RKO (cell line): ENCODE data around the gene RHOJ.
A peak's percentile ranks its signal among the peaks of the same experiment; 100 is the strongest.
"Not testable (repeated sequence)": the region's sequence is repeated elsewhere in the genome, so short reads cannot be mapped to it uniquely, and the experiment has no call there.

Experiments
- DNase-seq: peaks from one replicate; pipeline ENCODE4 v3.0.0-alpha.2; 2016; ENCODE audit warnings: low spot score

The RHOJ gene

DNA sequence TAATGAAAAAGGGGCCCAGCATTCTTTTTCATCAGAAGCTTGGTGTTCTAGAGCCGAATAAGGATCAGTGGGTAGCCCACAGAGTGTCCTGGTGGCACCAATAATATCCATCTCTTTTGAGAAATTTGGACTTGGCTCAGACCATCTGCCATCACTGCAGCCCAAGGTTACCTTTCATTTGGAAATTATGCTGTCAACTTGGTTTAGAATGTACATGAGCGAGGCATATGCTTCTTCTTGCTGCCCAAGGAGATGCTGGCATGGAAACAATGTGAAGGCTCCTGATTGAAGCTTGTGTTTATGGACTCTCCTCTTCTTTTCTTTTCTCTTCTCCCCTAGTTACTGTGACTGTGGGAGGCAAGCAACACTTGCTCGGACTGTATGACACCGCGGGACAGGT, 64.5 kb downstream of the RHOJ start:
- DNase-seq = no peak

DNA sequence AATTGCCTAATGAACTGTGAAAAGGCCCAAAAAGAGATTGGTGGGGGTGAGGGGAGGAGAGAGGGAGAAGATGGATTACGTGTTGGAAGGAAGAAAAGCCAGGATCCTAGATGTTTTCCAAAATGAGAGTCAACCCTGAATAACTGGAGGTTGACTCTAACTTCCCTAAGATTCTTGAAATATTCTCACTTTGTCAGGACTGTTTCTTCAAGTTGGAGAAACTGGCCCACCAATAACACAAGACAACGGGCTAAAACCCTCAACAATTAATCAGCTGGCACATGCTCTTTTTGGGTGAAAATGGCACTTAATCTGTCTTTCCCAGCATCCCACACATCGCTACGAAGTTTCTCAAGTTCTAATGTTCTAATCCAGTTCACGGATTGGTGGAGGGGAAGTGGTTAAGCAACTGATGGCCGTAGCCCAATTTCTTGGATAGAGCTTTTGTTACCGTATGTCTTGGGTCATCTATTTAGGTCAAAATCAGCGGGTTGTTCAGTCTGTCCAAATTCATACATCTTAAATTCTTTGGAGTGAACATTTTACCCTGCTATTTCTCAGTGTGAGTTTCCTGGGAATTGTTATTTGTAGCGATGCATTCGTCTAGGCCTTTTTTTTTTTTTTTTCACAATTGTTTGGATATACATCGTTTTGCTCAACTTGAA, 65.5 kb downstream of the RHOJ start:
- DNase-seq = no peak

DNA sequence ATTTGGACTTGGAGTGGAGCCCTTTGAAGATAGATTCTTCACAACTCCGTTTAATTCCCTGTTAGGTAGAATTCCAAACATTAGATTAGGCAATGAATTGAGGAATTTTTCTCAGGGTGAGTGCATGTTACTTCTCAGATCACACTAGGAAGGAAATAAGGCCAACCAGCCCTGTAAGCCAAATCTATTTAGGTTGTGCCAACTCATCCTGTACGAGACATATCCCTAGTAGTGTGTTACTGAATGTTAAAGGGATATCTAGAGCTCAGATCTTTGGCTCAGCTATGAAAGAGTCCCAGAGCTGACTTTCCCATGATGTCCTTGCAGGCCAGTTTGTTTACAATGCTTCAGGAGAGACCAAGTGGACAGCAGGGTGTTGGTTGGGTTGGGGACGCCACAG, 68.9 kb downstream of the RHOJ start:
- no peak for DNase-seq

DNA sequence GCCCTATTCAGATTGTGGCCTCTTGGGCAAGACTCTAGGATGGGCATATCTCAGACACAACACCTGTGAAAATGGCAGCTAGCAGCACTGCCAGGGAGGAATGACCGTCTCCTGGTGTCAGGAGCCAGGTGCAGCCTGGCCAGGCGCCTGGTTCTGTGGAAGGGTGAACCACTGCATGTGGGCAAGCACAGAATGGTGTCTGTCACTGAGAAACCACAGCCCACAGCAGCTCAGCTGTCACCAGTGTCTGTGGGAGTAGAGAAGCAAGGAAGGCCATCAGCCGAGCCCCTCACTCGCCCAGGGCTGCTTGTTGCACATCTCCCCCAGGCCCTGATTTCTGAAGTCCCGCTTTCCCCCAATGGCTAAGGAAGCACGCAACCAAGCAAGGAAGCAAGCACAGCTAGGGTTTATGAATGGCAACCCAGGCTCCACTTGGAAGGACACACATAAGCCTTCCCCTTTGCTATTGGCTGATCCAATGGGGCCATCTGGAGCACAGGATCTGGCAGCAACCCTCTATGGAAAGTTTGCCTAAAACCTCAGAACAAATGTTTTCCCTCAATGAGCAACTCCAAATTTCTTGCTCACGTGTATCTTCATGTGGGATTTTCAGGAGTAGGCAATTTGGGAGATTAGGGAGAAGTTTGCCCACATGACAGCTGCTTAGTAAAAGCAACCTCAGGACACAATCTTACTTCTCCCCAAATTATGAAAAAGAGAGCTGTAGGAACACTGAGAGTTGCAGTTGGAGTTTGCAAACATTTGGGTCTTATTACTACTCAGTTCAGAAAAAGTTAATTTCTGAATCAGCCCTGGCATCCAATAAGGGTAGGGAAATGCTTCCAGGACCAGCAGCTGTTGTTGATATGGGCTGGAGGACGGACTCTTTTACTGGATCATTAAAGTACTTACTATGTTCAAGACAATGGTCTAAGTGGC, 69.7 kb downstream of the RHOJ start:
- DNase-seq = no peak

DNA sequence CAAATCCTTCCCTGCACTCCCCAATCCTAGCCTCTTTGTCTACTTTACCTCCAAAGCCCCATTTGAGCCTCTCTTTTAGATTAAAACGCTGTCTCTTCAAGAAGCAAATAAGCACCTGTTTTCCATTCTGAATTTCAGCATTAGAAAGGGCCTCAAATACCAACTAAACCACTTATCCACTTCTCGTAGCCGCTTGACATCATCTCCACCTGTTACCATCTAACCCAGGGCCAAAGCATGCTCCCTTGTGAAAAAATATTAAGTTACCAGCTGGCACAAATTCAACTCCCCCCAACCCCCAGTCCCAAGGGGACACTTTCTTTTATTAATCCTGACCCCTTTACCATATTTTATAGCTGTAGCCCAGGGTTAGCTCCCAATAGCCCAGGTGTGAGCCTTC, 71.4 kb downstream of the RHOJ start:
- no peak for DNase-seq

DNA sequence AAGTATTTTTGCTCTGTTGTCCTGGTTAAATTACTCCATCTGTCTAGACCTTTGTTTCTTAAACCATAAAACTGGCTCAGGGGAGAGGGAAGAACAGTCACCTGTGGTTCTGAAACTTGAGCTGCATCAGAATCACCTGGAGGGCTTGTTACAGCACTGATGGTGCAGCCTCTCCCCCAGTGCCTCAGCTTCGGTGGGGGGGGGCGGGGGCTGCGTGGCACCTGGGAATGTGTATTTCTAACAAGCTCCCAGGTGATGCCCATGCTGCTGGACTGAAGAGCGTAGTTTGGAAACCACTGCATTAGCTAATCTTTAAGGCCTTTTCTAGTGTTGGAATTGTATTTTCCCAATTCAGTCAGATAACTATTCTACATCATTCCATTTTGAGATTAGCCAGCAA, 71.8 kb downstream of the RHOJ start:
- no peak for DNase-seq

DNA sequence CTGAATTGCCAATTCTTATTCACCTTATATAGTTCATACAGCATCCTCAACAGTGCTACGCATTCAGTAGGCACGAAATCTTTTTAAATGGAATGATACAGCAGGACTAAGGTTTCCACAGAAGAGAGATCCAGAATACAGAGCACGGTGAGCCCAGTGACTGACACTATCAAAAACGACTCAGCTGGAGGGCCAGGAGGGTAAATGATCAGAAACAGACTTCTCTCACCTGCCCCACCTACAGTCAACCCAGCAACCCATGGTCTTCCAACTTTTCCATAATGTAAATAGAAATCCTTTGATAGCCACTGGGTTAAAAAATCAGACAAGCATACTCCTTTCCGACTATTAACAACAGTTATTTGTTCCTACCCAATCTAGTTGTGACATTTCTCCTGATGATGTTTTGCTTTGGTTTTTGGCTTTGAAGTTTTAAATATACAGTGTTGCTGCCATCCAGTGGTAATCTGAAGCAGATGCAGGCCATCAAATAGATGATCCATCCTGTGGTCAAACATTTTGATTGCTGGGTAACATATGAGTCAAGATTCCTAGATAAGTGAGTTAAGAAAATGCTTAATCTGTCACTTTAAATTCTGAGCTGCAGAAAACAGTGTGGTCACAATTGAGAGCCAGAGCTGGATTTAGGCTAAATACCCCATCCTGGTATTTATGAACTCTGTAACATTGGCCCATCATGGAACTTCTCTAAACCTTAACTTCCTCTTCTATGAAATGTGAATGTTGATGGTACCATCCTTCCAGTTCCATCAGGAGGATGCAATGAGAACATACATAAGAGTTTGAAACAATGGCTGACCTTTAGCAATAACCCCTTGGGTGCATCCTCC, 72.5 kb downstream of the RHOJ start:
- peak; percentile 84 for DNase-seq

DNA sequence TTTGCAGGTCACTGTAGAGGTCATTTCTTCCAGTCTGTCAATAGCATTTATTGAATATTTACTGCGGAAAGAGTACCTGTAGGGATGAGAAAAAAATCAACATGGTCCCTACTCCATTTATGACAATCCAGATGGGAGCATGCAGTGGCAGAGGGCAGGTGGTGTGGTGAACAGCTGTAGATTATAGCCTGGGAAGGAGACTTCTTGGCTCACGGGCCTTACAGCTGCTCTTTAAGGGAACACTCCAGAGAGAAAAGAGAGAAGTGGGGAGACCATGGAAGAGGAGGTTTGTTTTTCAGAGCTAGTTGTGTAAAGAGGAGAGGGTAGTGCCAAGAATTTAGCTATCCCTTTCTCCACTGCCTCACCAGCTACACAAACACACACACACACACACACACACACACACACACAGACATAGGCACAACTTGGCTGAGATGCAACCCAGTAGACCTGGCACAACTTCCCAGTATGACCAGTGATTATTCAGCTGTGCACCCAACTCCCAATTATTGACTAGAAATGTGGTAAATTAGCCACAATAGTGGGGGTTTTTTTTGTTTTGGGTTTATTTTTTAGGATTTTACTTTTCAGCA, 73.4 kb downstream of the RHOJ start:
- DNase-seq = no peak

DNA sequence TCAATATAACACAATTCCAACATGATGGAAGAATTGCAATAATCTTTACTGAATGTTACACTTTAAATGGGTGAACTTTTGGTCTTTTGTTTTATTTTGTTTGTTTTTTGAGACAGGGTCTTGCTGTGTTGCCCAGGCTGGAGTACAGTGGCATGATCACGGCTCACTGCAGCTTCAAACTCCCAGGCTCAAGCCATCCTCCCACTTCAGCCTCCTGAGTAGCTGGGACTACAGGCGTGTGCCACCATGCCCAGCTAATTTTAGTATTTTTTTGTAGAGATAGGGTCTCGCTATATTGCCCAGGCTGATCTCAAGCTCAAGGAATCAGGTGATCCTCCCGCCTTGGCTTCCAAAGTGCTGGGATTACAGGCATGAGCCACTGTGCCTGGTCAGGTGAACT, 75.7 kb downstream of the RHOJ start:
- not testable (repeated sequence) for DNase-seq

DNA sequence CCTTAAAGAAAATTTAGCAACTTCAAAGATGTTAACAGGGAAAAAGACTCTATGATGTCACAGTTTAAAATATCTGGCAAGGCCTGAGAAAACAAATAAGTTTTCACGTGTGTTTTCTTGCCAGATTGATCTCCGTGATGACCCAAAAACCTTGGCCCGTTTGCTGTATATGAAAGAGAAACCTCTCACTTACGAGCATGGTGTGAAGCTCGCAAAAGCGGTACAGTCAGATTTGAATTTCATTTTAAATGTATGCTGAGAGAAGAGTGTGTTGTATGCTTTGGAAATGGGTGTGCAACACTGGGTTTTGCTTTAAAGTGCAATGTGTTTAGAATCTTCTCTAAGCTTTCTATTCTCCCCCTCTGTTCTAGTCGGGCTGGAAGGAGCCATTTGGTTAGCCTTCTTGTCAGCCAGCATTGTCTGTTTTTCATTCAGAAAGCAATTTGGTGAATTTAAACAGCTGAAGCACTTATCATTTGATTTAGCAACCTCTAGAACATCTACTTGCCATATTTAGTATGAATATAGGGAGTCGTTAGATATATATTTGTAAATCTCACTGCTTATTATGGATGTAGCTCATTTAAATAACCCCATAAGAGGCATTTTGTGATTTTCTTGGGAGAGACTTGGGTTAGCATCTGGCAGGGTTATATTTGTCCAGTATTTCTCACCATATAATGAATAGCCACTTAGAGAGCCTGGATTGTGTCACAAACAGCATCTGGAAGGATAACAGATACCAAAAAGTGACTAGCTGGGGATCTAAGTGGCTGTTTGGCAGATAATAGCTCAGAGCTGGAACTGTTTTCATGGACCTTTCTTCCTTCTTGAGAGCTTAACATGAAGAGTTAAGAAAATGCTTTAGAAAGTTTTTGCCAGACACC, 79.0 kb downstream of the RHOJ start:
- no peak for DNase-seq

DNA sequence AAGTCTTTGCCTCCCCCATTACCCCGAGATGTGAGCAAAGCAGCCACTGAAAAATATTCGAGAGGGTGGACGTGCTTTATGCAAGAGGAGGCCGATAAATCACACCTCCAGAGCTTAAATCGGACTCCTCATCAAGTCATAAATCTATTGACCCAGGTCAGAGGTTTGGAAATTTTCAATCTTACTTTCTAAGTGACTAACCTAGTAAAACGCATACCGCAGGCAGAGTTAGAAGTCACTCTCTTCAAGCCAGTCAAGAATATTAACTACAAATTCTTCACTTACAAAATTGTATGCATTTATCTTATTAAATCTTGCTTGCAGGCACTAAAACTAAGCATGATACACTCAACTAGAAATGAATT, 79.6 kb downstream of the RHOJ start:
- no peak for DNase-seq

DNA sequence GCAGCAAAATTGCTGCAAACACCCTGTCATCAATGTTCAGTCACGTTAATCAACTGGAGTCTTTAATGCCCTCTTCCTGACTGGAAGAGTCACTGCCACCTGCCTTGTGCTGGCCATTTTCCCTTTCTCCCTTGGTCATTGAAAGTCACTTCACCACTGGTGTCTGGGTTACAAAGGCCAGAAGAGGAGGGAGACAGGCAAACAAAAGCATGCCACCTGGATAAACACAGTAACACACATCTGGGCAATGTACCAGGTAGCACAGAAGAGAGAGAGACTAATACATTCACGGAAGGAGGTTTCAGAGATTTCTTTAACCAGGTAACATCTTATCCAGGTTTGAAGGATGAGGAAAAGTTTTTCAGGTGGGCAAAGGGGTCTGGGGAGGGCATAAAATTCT, 81.8 kb downstream of the RHOJ start:
- no peak for DNase-seq

DNA sequence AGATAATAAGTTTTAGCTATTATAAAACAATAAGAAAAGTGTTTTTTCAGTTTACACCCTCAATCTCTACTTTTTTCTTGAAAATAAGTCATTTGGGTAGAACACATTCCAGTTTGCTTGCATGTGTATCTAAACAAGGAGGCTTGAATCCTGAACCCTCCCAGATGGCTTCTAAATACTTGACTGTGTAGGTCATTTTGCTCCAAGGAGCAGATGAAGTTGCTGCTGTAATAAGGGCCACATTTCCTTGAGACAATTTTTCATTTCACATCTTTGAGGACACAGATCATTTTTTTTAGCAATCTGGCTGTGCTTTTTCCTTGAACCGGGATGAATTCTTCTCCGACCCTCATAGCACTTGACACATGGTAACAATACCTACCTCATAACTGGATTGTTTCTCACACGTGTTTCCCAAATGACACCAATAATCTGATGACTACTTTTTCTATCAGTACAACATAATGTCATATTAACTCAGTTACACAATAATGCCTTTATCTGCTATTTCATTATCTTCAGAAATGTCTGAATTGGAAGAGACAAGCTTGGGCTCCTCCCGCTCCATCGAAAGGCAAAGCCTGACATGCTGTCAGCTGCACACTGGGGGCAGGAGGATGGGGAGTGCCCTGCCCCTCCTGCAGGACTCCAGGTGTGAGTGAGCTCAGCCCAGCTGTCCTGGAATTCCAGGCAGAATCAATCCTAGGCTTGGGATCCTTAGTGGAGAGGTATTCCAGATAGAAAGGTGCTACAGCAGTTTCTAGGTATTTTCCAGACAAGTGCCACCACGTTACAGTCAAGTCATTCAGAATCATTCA, 83.6 kb downstream of the RHOJ start:
- no peak for DNase-seq

DNA sequence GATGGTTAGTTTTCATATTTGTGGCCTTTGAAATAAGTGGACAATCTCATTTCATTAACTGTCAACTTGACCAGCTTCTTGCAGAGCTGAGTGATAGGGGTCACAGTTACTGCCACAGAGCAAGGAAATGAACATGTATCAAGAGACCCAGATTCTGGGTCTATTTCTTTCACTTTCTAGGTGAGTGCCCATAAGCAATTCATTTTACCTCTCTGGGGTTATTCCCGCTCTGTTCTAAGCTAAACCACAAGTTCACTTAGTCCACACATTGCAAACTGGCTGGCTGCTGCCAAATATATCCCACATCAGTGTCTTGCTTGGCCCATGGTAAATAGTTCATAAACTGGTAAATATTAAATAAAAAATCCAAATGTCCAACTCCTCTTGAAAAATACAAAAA, 84.6 kb downstream of the RHOJ start:
- DNase-seq = no peak

DNA sequence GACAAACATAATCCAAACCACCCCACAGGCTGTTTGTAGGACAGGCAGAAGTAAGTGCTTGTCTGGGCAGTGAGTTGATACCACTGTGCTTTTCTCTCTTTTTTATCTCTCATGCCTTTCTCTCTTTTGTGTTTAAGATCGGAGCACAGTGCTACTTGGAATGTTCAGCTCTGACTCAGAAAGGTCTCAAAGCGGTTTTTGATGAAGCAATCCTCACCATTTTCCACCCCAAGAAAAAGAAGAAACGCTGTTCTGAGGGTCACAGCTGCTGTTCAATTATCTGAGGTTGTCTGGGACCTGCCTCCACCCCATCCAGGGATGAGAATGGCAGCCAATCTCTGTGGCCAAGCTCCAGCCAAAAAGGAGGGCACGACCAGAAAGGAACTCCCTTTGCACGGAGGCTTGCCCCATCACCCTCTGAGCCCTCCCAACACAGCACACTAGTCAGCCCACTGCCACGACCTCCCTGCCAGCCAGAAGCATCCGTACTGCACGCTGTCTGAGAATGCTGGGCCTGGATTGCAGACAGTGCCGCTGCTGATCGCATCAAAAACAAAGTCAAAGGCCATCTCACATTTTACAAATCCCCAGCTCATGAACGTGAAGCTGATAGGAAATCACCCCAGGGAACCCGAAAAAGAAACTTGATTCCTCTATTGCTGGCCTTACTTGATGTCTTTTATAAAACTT, 86.6 kb downstream of the RHOJ start:
- no peak for DNase-seq

DNA sequence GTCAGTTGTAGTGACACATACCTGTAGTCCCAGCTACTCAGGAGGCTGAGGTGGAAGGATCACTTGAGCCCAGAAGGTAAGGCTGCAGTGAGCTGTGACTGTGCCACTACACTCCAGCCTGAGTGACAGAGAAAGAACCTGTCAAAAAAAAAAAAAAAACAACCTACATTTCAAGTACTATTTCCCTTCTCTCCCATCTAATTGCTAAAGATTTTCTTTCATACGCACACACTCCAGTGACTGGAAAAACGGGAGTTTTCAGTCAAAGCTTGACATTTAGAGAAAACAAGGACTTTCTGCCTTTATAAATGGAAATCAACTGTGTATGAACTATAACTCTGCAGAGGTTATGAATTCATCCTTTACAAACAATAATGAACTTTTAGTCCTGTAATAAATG, 88.6 kb downstream of the RHOJ start:
- DNase-seq = no peak

DNA sequence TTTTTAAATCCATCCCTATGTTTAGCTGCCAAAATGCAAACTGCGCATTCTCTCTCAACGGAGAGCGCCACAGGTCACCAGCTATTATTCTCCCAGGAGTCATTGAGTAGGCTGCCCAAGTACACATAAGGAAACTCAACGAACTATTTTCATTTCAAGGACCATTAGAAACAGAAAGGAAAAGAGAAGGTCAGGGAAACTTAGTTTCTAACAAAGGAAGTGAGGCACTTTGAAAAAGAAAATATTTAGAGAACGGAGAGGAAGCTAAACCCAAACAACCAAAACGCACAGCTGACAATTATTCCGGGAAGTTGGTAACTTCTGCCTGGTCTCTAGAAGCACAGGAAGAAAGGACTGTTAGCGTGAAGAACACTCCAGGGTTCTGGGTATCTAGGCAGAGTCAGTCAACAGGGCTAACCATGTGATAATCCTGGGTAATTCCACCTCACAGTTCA, 91.0 kb downstream of the RHOJ start:
- DNase-seq = no peak

DNA sequence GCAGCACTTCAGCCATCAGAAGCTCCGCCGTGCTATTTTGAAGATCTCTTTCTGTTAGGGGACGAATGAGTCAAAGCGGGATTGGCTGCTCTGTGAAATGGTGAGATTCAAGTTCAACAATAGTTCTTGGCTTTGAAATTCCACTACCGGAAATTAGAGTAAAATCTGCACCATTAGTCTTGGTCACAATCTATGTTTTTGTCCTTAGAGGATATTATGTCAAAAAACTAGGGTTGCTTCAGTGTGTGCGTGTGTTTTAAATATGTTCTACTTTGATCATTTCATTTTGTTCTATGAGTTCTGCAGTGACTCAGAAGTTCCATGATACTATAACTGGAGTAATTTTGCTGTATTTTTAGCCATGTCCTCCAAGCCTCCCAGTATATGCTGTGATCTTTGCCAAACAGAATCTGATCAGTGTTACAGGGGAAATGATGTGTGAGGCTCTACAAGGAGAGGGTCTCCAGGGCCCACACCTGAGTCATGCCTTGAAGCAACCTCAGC, 91.9 kb downstream of the RHOJ start:
- DNase-seq = peak; percentile 14

DNA sequence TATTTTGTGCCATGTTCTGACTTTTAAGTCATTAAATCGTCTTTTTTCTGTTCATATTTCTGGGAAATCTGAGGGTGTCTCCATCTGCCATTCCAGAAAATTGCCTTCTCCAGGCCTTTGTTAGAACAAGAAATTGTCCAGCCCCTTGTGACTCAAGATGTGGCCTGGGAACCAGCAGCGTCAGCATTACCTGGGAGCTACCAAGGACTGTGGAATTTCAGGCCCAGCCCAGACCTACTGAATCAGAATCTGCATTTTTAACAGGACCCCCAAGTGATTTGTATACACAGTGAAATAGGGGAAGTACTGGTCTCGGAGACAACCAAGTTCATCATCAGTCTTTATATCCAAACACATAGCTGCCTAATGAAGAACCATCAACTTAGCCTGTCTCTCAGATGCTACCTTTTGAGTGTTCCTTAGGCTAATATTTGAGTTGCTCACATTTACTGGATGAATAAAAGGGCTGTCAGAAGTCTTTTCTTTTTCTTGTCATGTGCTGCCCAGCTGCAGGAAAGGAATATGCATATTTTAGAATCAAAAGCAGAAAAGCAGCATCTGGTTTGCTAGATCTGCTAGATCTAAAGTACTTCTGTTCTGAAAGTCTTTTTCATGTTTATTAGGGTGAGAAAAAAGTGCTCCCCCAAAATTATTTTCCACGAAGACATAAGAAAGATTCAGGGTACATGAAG, 93.3 kb downstream of the RHOJ start:
- DNase-seq = no peak
